WTC11 (cell line): Measurements from ENCODE around the gene ZCCHC13. TPM values are rescaled to one million over a fixed set of nuclear protein-coding genes. Genes with fewer than 3 reads are reported as not detected.
A peak's percentile ranks its signal among the peaks of the same experiment; 100 is the strongest.

Experiments used
- ATAC-seq: fragments of 200-7000 bp; cut with Tn5 transposase; 2 replicates; pipeline ENCODE4 v1.10.0; 2021; ENCODE audit warnings: mild to moderate bottlenecking, moderate library complexity
- CTCF ChIA-PET: fragments of 300-600 bp; sonication (Branson Sonifier 250); formaldehyde crosslinking; loops from one replicate; lab custom pipeline; 2021; ENCODE audit warnings: antibody characterized with exemption; lab: Charles Lee
- POLR2A ChIA-PET: fragments of 350-600 bp; sonication (Branson Sonifier 250); formaldehyde crosslinking; loops from one replicate; lab custom pipeline; 2021; ENCODE audit warnings: antibody characterized with exemption; lab: Charles Lee
- DNase-seq: peaks from one replicate; pipeline ENCODE4 v3.0.0; 2021; ENCODE audit warnings: low spot score
- H3K27ac Mint-ChIP-seq: 2 replicates; pipeline ENCODE4 v1.8.0; 2021; ENCODE audit warnings: mixed read lengths
- H3K27me3 Mint-ChIP-seq: 2 replicates; pipeline ENCODE4 v1.8.0; 2021; ENCODE audit warnings: low read depth, mild to moderate bottlenecking, moderate library complexity, mixed read lengths
- H3K36me3 Mint-ChIP-seq: 2 replicates; pipeline ENCODE4 v1.8.0; 2021; ENCODE audit warnings: mixed read lengths
- H3K4me1 Mint-ChIP-seq: 2 replicates; pipeline ENCODE4 v1.8.0; 2022; ENCODE audit warnings: mixed read lengths
- H3K4me3 Mint-ChIP-seq: 2 replicates; pipeline ENCODE4 v1.8.0; 2021; ENCODE audit warnings: mild to moderate bottlenecking, moderate library complexity, mixed read lengths
- H3K9me3 Mint-ChIP-seq: 2 replicates; pipeline ENCODE4 v1.8.0; 2021; ENCODE audit warnings: mixed read lengths
- CBFB ChIP-seq: sonication (generic); formaldehyde crosslinking; IDR thresholded peaks from 2 replicates; pipeline ENCODE4 v1.8.1; 2022; ENCODE audit warnings: mild to moderate bottlenecking, low read depth, missing genetic modification reagents
- CREM ChIP-seq: sonication (generic); formaldehyde crosslinking; IDR thresholded peaks from 2 replicates; pipeline ENCODE4 v1.8.1; 2022; ENCODE audit warnings: mild to moderate bottlenecking, missing genetic modification reagents, moderate library complexity
- CTCF ChIP-seq: fragments of 200-600 bp; IDR thresholded peaks from 2 replicates; pipeline ENCODE4 v1.8.0; 2022; ENCODE audit warnings: antibody characterized with exemption
- E2F4 ChIP-seq: sonication (generic); formaldehyde crosslinking; IDR thresholded peaks from 2 replicates; pipeline ENCODE4 v1.8.1; 2022; ENCODE audit warnings: low read depth, mild to moderate bottlenecking, moderate library complexity, missing genetic modification reagents, borderline replicate concordance
- ETV6 ChIP-seq: sonication (generic); formaldehyde crosslinking; IDR thresholded peaks from 2 replicates; pipeline ENCODE4 v1.8.1; 2022; ENCODE audit warnings: mild to moderate bottlenecking, missing genetic modification reagents
- GABPB1 ChIP-seq: sonication (generic); formaldehyde crosslinking; IDR thresholded peaks from 2 replicates; pipeline ENCODE4 v1.8.1; 2023; ENCODE audit warnings: mild to moderate bottlenecking, missing genetic modification reagents
- GTF2I ChIP-seq: fragments of 250-450 bp; sonication (Bioruptor Pico); conservative IDR thresholded peaks from 2 replicates; pipeline ENCODE4 v1.4.0; 2021; ENCODE audit warnings: mild to moderate bottlenecking
- HMGA2 ChIP-seq: fragments of 250-450 bp; sonication (Bioruptor Pico); IDR thresholded peaks from 2 replicates; pipeline ENCODE4 v1.4.0; 2021; ENCODE audit warnings: mild to moderate bottlenecking, moderate library complexity
- KAT7 ChIP-seq: sonication (generic); formaldehyde crosslinking; IDR thresholded peaks from 2 replicates; pipeline ENCODE4 v1.8.1; 2023; ENCODE audit warnings: missing genetic modification reagents, mild to moderate bottlenecking, borderline replicate concordance
- MAX ChIP-seq: sonication (generic); formaldehyde crosslinking; IDR thresholded peaks from 2 replicates; pipeline ENCODE4 v1.8.0; 2022; ENCODE audit warnings: mild to moderate bottlenecking, missing genetic modification reagents
- NFATC4 ChIP-seq: fragments of 250-450 bp; sonication (Bioruptor Pico); IDR thresholded peaks from 2 replicates; pipeline ENCODE4 v1.9.0; 2021; ENCODE audit warnings: mild to moderate bottlenecking
- SP1 ChIP-seq: sonication (generic); formaldehyde crosslinking; conservative IDR thresholded peaks from 2 replicates; pipeline ENCODE4 v1.8.1; 2022; ENCODE audit warnings: missing genetic modification reagents
- USF2 ChIP-seq: sonication (generic); formaldehyde crosslinking; IDR thresholded peaks from 2 replicates; pipeline ENCODE4 v1.8.1; 2023; ENCODE audit warnings: mild to moderate bottlenecking, missing genetic modification reagents, moderate library complexity
- ZBTB21 ChIP-seq: sonication (generic); formaldehyde crosslinking; IDR thresholded peaks from 2 replicates; pipeline ENCODE4 v1.8.1; 2023; ENCODE audit warnings: mild to moderate bottlenecking, missing genetic modification reagents, borderline replicate concordance
- ZBTB43 ChIP-seq: sonication (generic); formaldehyde crosslinking; IDR thresholded peaks from 2 replicates; pipeline ENCODE4 v1.8.1; 2023; ENCODE audit warnings: mild to moderate bottlenecking, missing genetic modification reagents
- ZNF425 ChIP-seq: fragments of 250-450 bp; sonication (Bioruptor Pico); conservative IDR thresholded peaks from 2 replicates; pipeline ENCODE4 v1.9.0; 2021; ENCODE audit warnings: mild to moderate bottlenecking
- ZNF532 ChIP-seq: fragments of 250-450 bp; sonication (Bioruptor Pico); IDR thresholded peaks from 2 replicates; pipeline ENCODE4 v1.9.0; 2021; ENCODE audit warnings: mild to moderate bottlenecking, borderline replicate concordance
- ZSCAN18 ChIP-seq: fragments of 250-450 bp; sonication (Bioruptor Pico); IDR thresholded peaks from 2 replicates; pipeline ENCODE4 v2.1.2; 2022; ENCODE audit warnings: mild to moderate bottlenecking, moderate library complexity
- total RNA-seq: library from RNA; stranded (reverse); gene quantifications from 3 replicates; pipeline ENCODE4 v1.2.3, GENCODE V29; 2021

Gene ZCCHC13
- total RNA-seq, 1 experiment from 2014 or later: not detected

GRCh38 chrX:74324131-74324530 is 20.2 kb downstream of the ZCCHC13 start:
- Mint-ChIP-seq H3K4me1 (peaks cover 51% of the 10 kb centered on the region), H3K36me3 (no peaks in the 10 kb centered on the region), H3K9me3 (no peaks in the 10 kb centered on the region), H3K4me3 (no peak overlapping the region), H3K27ac (no peak overlapping the region), H3K27me3 (peaks cover 26% of the 10 kb centered on the region)
- CTCF ChIA-PET: interaction anchor here (0.7 to 3.0 kb wide), 9 partner anchors 19 to 1035 kb away, joined by 3 to 31 read pairs (median 5); no protein-coding TSS in a partner anchor
- TF ChIP-seq MAX (no peak), ETV6 (CRISPR knock-in tag) (no peak), HMGA2 (CRISPR knock-in tag) (no peak), ZNF425 (CRISPR knock-in tag) (no peak), GTF2I (CRISPR knock-in tag) (no peak)
- no peak for ATAC-seq
- DNase-seq: no peak
- POLR2A ChIA-PET: no interaction called here

- Mint-ChIP-seq H3K4me1 (peaks cover 50% of the 10 kb centered on the region), H3K9me3 (no peaks in the 10 kb centered on the region), H3K4me3 (no peak overlapping the region; the same call in 1 of the 2 replicates), H3K36me3 (no peaks in the 10 kb centered on the region), H3K27me3 (peaks cover 18% of the 10 kb centered on the region), H3K27ac (peak overlapping the region; percentile 87)
- CTCF ChIA-PET: interaction anchor here (0.6 to 3.0 kb wide), 28 partner anchors 11 to 1036 kb away, joined by 3 to 31 read pairs (median 4); no protein-coding TSS in a partner anchor
- POLR2A ChIA-PET: interaction anchor here (0.8 to 1.4 kb wide), 4 partner anchors 16 to 55 kb away, joined by 3 to 6 read pairs (median 4); no protein-coding TSS in a partner anchor
- DNase-seq: peak; percentile 44
- peak; percentile 84 for ATAC-seq
- TF ChIP-seq CTCF (no peak), USF2 (peak; percentile 40; the same call in 1 of the 2 replicates), CREM (CRISPR knock-in tag) (no peak), E2F4 (CRISPR knock-in tag) (no peak), ZBTB21 (CRISPR knock-in tag) (no peak), GABPB1 (CRISPR knock-in tag) (no peak), ZSCAN18 (CRISPR knock-in tag) (no peak), NFATC4 (CRISPR knock-in tag) (no peak), ZNF532 (CRISPR knock-in tag) (no peak), CBFB (CRISPR knock-in tag) (no peak), ZBTB43 (CRISPR knock-in tag) (no peak), SP1 (0 out of 2 replicates have a peak, but pooled peaks have one; percentile 22), KAT7 (CRISPR knock-in tag) (no peak)
Observed at GRCh38 chrX:74325130-74326059, 21.4 kb downstream of the ZCCHC13 start.
